Esophagus squamous epithelium (tissue), 4 donors: Measurements from ENCODE around the gene PRIM2.
"Not testable (repeated sequence)": the region's sequence is repeated elsewhere in the genome, so short reads cannot be mapped to it uniquely, and the experiment has no call there.

ENCODE experiments used
- POLR2A ChIP-seq, 4 donors: fragments of 450-650 bp; IDR thresholded peaks; one replicate each; pipeline ENCODE4 v1.6.1; 2017; ENCODE audit warnings: antibody characterized with exemption in 4 of 4, mild to moderate bottlenecking in 4 of 4, moderate library complexity in 3 of 4
- TF ChIP-seq, protein P1 (sequence below), 6 experiments: fragments of 450-650 bp in 4 of 6; fragments of 200-600 bp in 2 of 6; sonication (generic) in 2 of 6; IDR thresholded peaks; one replicate each; pipeline ENCODE4 v1.5.1; 2016 to 2019; ENCODE audit warnings: antibody characterized with exemption in 6 of 6, mild to moderate bottlenecking in 4 of 6, moderate library complexity in 4 of 6

DNA sequence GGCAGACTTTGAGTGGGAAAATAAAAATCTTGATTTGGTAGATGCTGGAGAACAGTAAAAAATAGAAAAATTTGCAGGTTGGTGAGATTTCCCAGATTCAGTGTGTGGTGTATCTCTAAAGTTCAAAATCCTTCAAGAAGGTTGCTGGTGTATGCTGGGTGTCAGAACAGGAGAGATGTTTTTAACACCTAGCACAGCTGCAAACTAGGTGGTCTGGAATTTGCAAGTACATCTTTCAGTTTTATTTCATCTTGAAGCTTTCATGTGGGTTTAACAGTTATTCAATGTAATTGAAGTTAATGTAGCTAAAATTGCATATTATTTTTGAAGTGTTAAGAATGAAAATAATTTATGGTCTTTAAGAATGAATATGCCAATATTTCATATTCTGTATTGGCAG is 40.9 kb downstream of the PRIM2 start:
- TF ChIP-seq, protein P1, sequence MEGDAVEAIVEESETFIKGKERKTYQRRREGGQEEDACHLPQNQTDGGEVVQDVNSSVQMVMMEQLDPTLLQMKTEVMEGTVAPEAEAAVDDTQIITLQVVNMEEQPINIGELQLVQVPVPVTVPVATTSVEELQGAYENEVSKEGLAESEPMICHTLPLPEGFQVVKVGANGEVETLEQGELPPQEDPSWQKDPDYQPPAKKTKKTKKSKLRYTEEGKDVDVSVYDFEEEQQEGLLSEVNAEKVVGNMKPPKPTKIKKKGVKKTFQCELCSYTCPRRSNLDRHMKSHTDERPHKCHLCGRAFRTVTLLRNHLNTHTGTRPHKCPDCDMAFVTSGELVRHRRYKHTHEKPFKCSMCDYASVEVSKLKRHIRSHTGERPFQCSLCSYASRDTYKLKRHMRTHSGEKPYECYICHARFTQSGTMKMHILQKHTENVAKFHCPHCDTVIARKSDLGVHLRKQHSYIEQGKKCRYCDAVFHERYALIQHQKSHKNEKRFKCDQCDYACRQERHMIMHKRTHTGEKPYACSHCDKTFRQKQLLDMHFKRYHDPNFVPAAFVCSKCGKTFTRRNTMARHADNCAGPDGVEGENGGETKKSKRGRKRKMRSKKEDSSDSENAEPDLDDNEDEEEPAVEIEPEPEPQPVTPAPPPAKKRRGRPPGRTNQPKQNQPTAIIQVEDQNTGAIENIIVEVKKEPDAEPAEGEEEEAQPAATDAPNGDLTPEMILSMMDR (IDR thresholded peaks at IDR 0.05), result not testable (repeated sequence)
- TF ChIP-seq POLR2A (IDR thresholded peaks at IDR 0.05), result not testable (repeated sequence)
